Measurements from ENCODE around the gene CISD1. TPM values are rescaled to one million over a fixed set of nuclear protein-coding genes. Genes with fewer than 3 reads are reported as not detected.

CISD1 gene
- polyA plus RNA-seq, 1 experiment: 31.7 TPM

- TF ChIP-seq CTCF (IDR thresholded peaks at IDR 0.05; ENCODE audit: insufficient read depth, low read depth, low read length): no peak
- peak; percentile 59 for DNase-seq (ENCODE audit: low read depth)
- H3K36me3 ChIP-seq (ENCODE audit: control insufficient read depth, insufficient read depth, low read length): peaks cover 3% of the 10 kb centered on the region; the same call in 1 of the 2 replicates
- POLR2A ChIA-PET: no interaction called here
- no peak overlapping the region for H3K4me3 ChIP-seq (ENCODE audit: low read depth, low read length)
- no peaks in the 10 kb centered on the region for H3K27me3 ChIP-seq (ENCODE audit: control insufficient read depth, insufficient read depth, low read length)
- CTCF ChIA-PET: interaction anchor here (1.2 to 1.4 kb wide), 3 partner anchors 11 to 54 kb away, joined by 3 to 4 read pairs (median 4); no protein-coding TSS in a partner anchor
Measured at GRCh38 chr10:58237014-58237834, 31.7 kb upstream of the CISD1 start.

GRCh38 chr10:58239561-58240169 lies 29.3 kb upstream of the CISD1 start:
- Histone ChIP-seq H3K4me3 (ENCODE audit: low read depth, low read length) (no peak overlapping the region), H3K36me3 (ENCODE audit: control insufficient read depth, insufficient read depth, low read length) (peaks cover 3% of the 10 kb centered on the region; the same call in 1 of the 2 replicates), H3K27me3 (ENCODE audit: control insufficient read depth, insufficient read depth, low read length) (no peaks in the 10 kb centered on the region)
- POLR2A ChIA-PET: no interaction called here
- CTCF ChIA-PET: no interaction called here
- DNase-seq (ENCODE audit: low read depth): no peak
- TF ChIP-seq CTCF (IDR thresholded peaks at IDR 0.05; ENCODE audit: insufficient read depth, low read depth, low read length): no peak

- DNase-seq (ENCODE audit: low read depth): no peak
- H3K27me3 ChIP-seq (ENCODE audit: control insufficient read depth, insufficient read depth, low read length): no peaks in the 10 kb centered on the region
- ChIA-PET POLR2A (no interaction called here), CTCF (no interaction called here)
- H3K4me3 ChIP-seq (ENCODE audit: low read depth, low read length): no peak overlapping the region
- TF ChIP-seq CTCF (IDR thresholded peaks at IDR 0.05; ENCODE audit: insufficient read depth, low read depth, low read length): no peak
- peaks cover 3% of the 10 kb centered on the region; the same call in 1 of the 2 replicates for H3K36me3 ChIP-seq (ENCODE audit: control insufficient read depth, insufficient read depth, low read length)
Measured at GRCh38 chr10:58240531-58240930, 28.4 kb upstream of the CISD1 start.

- no peak for DNase-seq (ENCODE audit: low read depth)
Measured at GRCh38 chr10:58241346-58241745, 27.6 kb upstream of the CISD1 start.

More at GRCh38 chr10:58241346-58241745, 27.6 kb upstream of the CISD1 start:
- TF ChIP-seq CTCF (IDR thresholded peaks at IDR 0.05; ENCODE audit: insufficient read depth, low read depth, low read length): no peak
- Histone ChIP-seq H3K27me3 (ENCODE audit: control insufficient read depth, insufficient read depth, low read length) (no peaks in the 10 kb centered on the region), H3K4me3 (ENCODE audit: low read depth, low read length) (no peak overlapping the region), H3K36me3 (ENCODE audit: control insufficient read depth, insufficient read depth, low read length) (peaks cover 3% of the 10 kb centered on the region; the same call in 1 of the 2 replicates)
- ChIA-PET CTCF (interaction anchor here (0.6 kb wide), 1 partner anchor 13 kb away, joined by 3 read pairs; no protein-coding TSS in a partner anchor), POLR2A (no interaction called here)

Data from BJ (cell line).